SK-N-SH (cell line): ENCODE measurements around the gene CDH4. TPM values are rescaled to one million over a fixed set of nuclear protein-coding genes. Genes with fewer than 3 reads are reported as not detected.

Source experiments
- CTCF ChIA-PET: fragments of 300-600, 350-600 bp; formaldehyde crosslinking; extraction: SDS; loops from one replicate; lab custom pipeline; 2021; lab: Yijun Ruan, JAX
- POLR2A ChIA-PET: fragments of 350-600 bp; sonication (Branson Sonifier 250); formaldehyde crosslinking; extraction: SDS; loops from one replicate; lab custom pipeline; 2020; ENCODE audit warnings: antibody characterized with exemption, inconsistent platforms; lab: Yijun Ruan, JAX
- DNase-seq: peaks from one replicate; pipeline ENCODE4 v3.0.0; 2012
- H2AFZ ChIP-seq: fragments of 200-600 bp; sonication (generic); 2 replicates; pipeline ENCODE4 v1.8.1; 2016; ENCODE audit warnings: antibody characterized with exemption, mild to moderate bottlenecking, low read depth
- H3F3A ChIP-seq: fragments of 200-600 bp; sonication (generic); replicated peaks from 2 replicates; pipeline ENCODE3; 2016; ENCODE audit warnings: antibody characterized with exemption, mild to moderate bottlenecking; ENCODE audit not compliant: insufficient read depth
- H3K27ac ChIP-seq, 2 experiments: fragments of 200-500 bp in 1 of 2; fragments of 200-600 bp in 1 of 2; sonication (Bioruptor generic) in 1 of 2; sonication (generic), shearing (Covaris generic) in 1 of 2; 2 replicates each; pipeline versions ENCODE4 v1.5.1 to v1.6.1; 2014 to 2016; ENCODE audit warnings: low read depth in 2 of 2, inconsistent platforms in 1 of 2, low read length in 1 of 2, mild to moderate bottlenecking in 1 of 2, mixed read lengths in 1 of 2
- H3K27me3 ChIP-seq: fragments of 200-600 bp; sonication (generic), shearing (Covaris generic); 2 replicates; pipeline ENCODE4 v1.6.1; 2016; ENCODE audit warnings: mixed run types; ENCODE audit not compliant: insufficient read depth
- H3K36me3 ChIP-seq, 2 experiments: fragments of 200-500 bp in 1 of 2; fragments of 200-600 bp in 1 of 2; sonication (Bioruptor generic) in 1 of 2; sonication (generic) in 1 of 2; replicated peaks in 1 of 2; 2 replicates each; pipeline versions ENCODE3 to v1.5.1; 2014 to 2016; ENCODE audit warnings: low read length in 1 of 2, mild to moderate bottlenecking in 1 of 2; ENCODE audit not compliant: insufficient read depth in 2 of 2, control insufficient read depth in 1 of 2
- H3K4me1 ChIP-seq, 2 experiments: fragments of 200-500 bp in 1 of 2; fragments of 200-600 bp in 1 of 2; sonication (Bioruptor generic) in 1 of 2; sonication (generic), shearing (Covaris generic) in 1 of 2; 2 replicates each; pipeline versions ENCODE4 v1.5.1 to v1.6.1; 2014 to 2016; ENCODE audit warnings: low read depth in 1 of 2, low read length in 1 of 2, mixed run types in 1 of 2; ENCODE audit not compliant: insufficient read depth in 2 of 2, control insufficient read depth in 1 of 2
- H3K4me2 ChIP-seq: fragments of 200-600 bp; sonication (generic), shearing (Covaris generic); 2 replicates; pipeline ENCODE4 v1.6.1; 2017; ENCODE audit warnings: mixed run types
- H3K4me3 ChIP-seq, 2 experiments: fragments of 200-500 bp in 1 of 2; fragments of 200-600 bp in 1 of 2; sonication (Bioruptor generic) in 1 of 2; sonication (generic), shearing (Covaris generic) in 1 of 2; 2 replicates each; pipeline versions ENCODE4 v1.5.1 to v1.8.1; 2014 to 2016; ENCODE audit warnings: low read depth in 2 of 2, inconsistent platforms in 1 of 2, low read length in 1 of 2, mild to moderate bottlenecking in 1 of 2, mixed read lengths in 1 of 2, moderate library complexity in 1 of 2
- H3K79me2 ChIP-seq: fragments of 200-600 bp; sonication (generic); 2 replicates; pipeline ENCODE4 v1.8.1; 2017; ENCODE audit warnings: mild to moderate bottlenecking; ENCODE audit not compliant: insufficient read depth
- H3K9ac ChIP-seq: fragments of 200-600 bp; sonication (generic); 2 replicates; pipeline ENCODE4 v1.6.1; 2017; ENCODE audit warnings: mixed run types
- H3K9me2 ChIP-seq: fragments of 200-600 bp; sonication (generic); 2 replicates; pipeline ENCODE4 v1.6.1; 2017; ENCODE audit warnings: mixed run types
- H3K9me3 ChIP-seq: fragments of 200-600 bp; sonication (generic); 2 replicates; pipeline ENCODE4 v1.6.1; 2017; ENCODE audit warnings: mixed run types, mild to moderate bottlenecking, moderate library complexity
- H4K20me1 ChIP-seq: fragments of 200-600 bp; sonication (generic); 2 replicates; pipeline ENCODE4 v1.6.1; 2017; ENCODE audit warnings: mild to moderate bottlenecking, mixed run types; ENCODE audit not compliant: insufficient read depth
- EP300 ChIP-seq, 2 experiments: IDR thresholded peaks; 2 replicates each; pipeline versions ENCODE4 v1.4.0 to v1.6.1; 2012; ENCODE audit warnings: borderline replicate concordance in 1 of 2, low read depth in 1 of 2, low read length in 1 of 2
- FOXM1 ChIP-seq: IDR thresholded peaks from 2 replicates; pipeline ENCODE4 v1.4.0; 2012; ENCODE audit warnings: low read depth, mild to moderate bottlenecking
- GABPA ChIP-seq: IDR thresholded peaks from 2 replicates; pipeline ENCODE4 v1.4.0; 2012; ENCODE audit warnings: low read depth, mild to moderate bottlenecking
- IRF3 ChIP-seq: fragments of 150-350 bp; IDR thresholded peaks from 2 replicates; pipeline ENCODE4 v1.6.1; 2016; ENCODE audit warnings: mild to moderate bottlenecking, low read depth, low read length
- MAX ChIP-seq: IDR thresholded peaks from 2 replicates; pipeline ENCODE4 v1.4.0; 2012; ENCODE audit warnings: low read depth
- NFIC ChIP-seq: IDR thresholded peaks from 2 replicates; pipeline ENCODE4 v1.4.0; 2012; ENCODE audit warnings: borderline replicate concordance
- RAD21 ChIP-seq: IDR thresholded peaks from 2 replicates; pipeline ENCODE4 v1.6.1; 2012; ENCODE audit warnings: mild to moderate bottlenecking, low read length
- RCOR1 ChIP-seq: fragments of 150-350 bp; IDR thresholded peaks from 2 replicates; pipeline ENCODE4 v1.6.1; 2017; ENCODE audit warnings: antibody characterized with exemption, low read length
- RFX5 ChIP-seq: IDR thresholded peaks from 2 replicates; pipeline ENCODE4 v1.6.1; 2012; ENCODE audit warnings: mild to moderate bottlenecking, improper control_type of control experiment, low read length
- SIN3A ChIP-seq: IDR thresholded peaks from 2 replicates; pipeline ENCODE4 v1.6.1; 2012; ENCODE audit warnings: low read depth, mild to moderate bottlenecking, low read length, moderate library complexity, borderline replicate concordance
- USF2 ChIP-seq: fragments of 150-350 bp; IDR thresholded peaks from 2 replicates; pipeline ENCODE4 v1.6.1; 2017; ENCODE audit warnings: antibody characterized with exemption, low read length, low read depth, borderline replicate concordance
- ZBTB33 ChIP-seq: IDR thresholded peaks from 2 replicates; pipeline ENCODE4 v1.4.0; 2012; ENCODE audit warnings: low read depth, borderline replicate concordance
- WGBS: methylation state at CpG from one replicate; pipeline ENCODE4 v1.1.6; 2017; ENCODE audit warnings: low lambda C conversion rate; 5-methylcytosine and 5-hydroxymethylcytosine counted together
- polyA plus RNA-seq, 3 experiments: library from polyadenylated mRNA; depleted of rRNA; stranded (reverse); fragments of >200 nt; gene quantifications; 2 replicates each; pipeline ENCODE4 v1.2.3, GENCODE V29; 2012

CDH4 gene
- polyA plus RNA-seq, 1 of the 3 experiments (the other 2 are of a cell fraction), result not detected

GRCh38 chr20:61535956-61536355, 283.9 kb downstream of the CDH4 start (continued):
- TF ChIP-seq SIN3A (no peak), NFIC (no peak), USF2 (no peak)

- Histone ChIP-seq H3K9ac (no peak overlapping the region), H3K4me3 (no peak overlapping the region), H3F3A (no peaks in the 10 kb centered on the region), H3K36me3 (no peaks in the 10 kb centered on the region), H4K20me1 (no peaks in the 10 kb centered on the region), H3K9me3 (no peaks in the 10 kb centered on the region), H3K79me2 (no peaks in the 10 kb centered on the region), H2AFZ (no peak overlapping the region), H3K9me2 (no peaks in the 10 kb centered on the region), H3K4me2 (no peak overlapping the region), H3K27ac (no peak overlapping the region), H3K4me1 (no peaks in the 10 kb centered on the region), H3K27me3 (no peaks in the 10 kb centered on the region)
- WGBS, result 43% methylated on average over 8 of the region's 9 CpGs
- ChIA-PET CTCF (no interaction called here), POLR2A (no interaction called here)
- no peak for DNase-seq
- no peak for TF ChIP-seq SIN3A
- no peak for TF ChIP-seq FOXM1
- TF ChIP-seq GABPA, result no peak
- TF ChIP-seq EP300 (IDR thresholded peaks at IDR 0.05; ENCODE audit: borderline replicate concordance in 1 of 2, low read depth in 1 of 2, low read length in 1 of 2), result no peak
- TF ChIP-seq RFX5, result no peak
- no peak for TF ChIP-seq ZBTB33
Measured at GRCh38 chr20:61536671-61537070, 284.6 kb downstream of the CDH4 start.

GRCh38 chr20:61537239-61538182, 285.4 kb downstream of the CDH4 start:
- Histone ChIP-seq H3K9ac (no peak overlapping the region), H4K20me1 (no peaks in the 10 kb centered on the region), H3K27ac (no peak overlapping the region), H3K9me3 (no peaks in the 10 kb centered on the region), H3K4me2 (no peak overlapping the region), H3K27me3 (no peaks in the 10 kb centered on the region), H3K9me2 (no peaks in the 10 kb centered on the region), H3K36me3 (no peaks in the 10 kb centered on the region), H3K79me2 (no peaks in the 10 kb centered on the region), H3K4me1 (no peaks in the 10 kb centered on the region), H2AFZ (no peak overlapping the region), H3K4me3 (no peak overlapping the region), H3F3A (no peaks in the 10 kb centered on the region)
- POLR2A ChIA-PET, result no interaction called here
- no peak for DNase-seq
- WGBS, result 56% methylated on average over 25 of the region's 25 CpGs
- TF ChIP-seq RAD21 (no peak), MAX (no peak), IRF3 (no peak), EP300 (IDR thresholded peaks at IDR 0.05; ENCODE audit: borderline replicate concordance in 1 of 2, low read depth in 1 of 2, low read length in 1 of 2) (no peak), RCOR1 (no peak)
- CTCF ChIA-PET, result no interaction called here
